ENCODE data around the gene SLC24A3. TPM values are rescaled to one million over a fixed set of nuclear protein-coding genes. Genes with fewer than 3 reads are reported as not detected.

The SLC24A3 gene
- total and polyA plus RNA-seq, 2 experiments from 2014 or later, result 0.81 to 2.5 TPM

- H4K20me1 ChIP-seq (replicated peaks; ENCODE audit: insufficient read depth), result no peaks in the 10 kb centered on the region
- H3F3A ChIP-seq (replicated peaks; ENCODE audit: low read depth), result no peaks in the 10 kb centered on the region
- no peak for DNase-seq (ENCODE audit: low spot score)
- H3K27me3 Mint-ChIP-seq (ENCODE audit: insufficient read depth, low read depth, poor library complexity), result peaks cover 4% of the 10 kb centered on the region
- H2AFZ ChIP-seq, result no peak overlapping the region
- no peak for ATAC-seq
- H3K79me2 ChIP-seq (replicated peaks; ENCODE audit: insufficient read depth), result no peaks in the 10 kb centered on the region
- H3K4me3 ChIP-seq, result no peak overlapping the region
- peaks cover 20% of the 10 kb centered on the region for H3K9me3 Mint-ChIP-seq
- H3K4me1 Mint-ChIP-seq, result no peaks in the 10 kb centered on the region
- H3K36me3 Mint-ChIP-seq (ENCODE audit: low read depth), result peaks cover 12% of the 10 kb centered on the region; the same call in 2 of the 3 replicates
- no peak overlapping the region for H3K4me3 Mint-ChIP-seq
- H3K27ac ChIP-seq (ENCODE audit: low read depth), result no peak overlapping the region
- no peak overlapping the region for H3K27ac Mint-ChIP-seq
- peaks cover 5% of the 10 kb centered on the region; the same call in 1 of the 2 replicates for H3K9me2 ChIP-seq (ENCODE audit: insufficient read depth)
- no peaks in the 10 kb centered on the region for H3K27me3 ChIP-seq (ENCODE audit: insufficient read depth)
- H3K36me3 ChIP-seq (ENCODE audit: insufficient read depth), result 0 out of 2 replicates have a peak, but pooled peaks cover 3% of the 10 kb centered on the region
- TF ChIP-seq EZH2phosphoT487 (IDR thresholded peaks at IDR 0.05; ENCODE audit: unreplicated experiment), result no peak
- no peak for TF ChIP-seq ZNF114 (CRISPR knock-in tag; IDR thresholded peaks at IDR 0.05)
- no peak for TF ChIP-seq CREB1 (CRISPR knock-in tag; IDR thresholded peaks at IDR 0.05; ENCODE audit: low read depth)
- no peak for TF ChIP-seq STAT1 (IDR thresholded peaks at IDR 0.05; ENCODE audit: unreplicated experiment)
- no peak for TF ChIP-seq ETS1 (IDR thresholded peaks at IDR 0.05)
- no peak for TF ChIP-seq POLR2AphosphoS5 (IDR thresholded peaks at IDR 0.05; ENCODE audit: low read depth)
- no peak for TF ChIP-seq EZH2 (IDR thresholded peaks at IDR 0.05; ENCODE audit: low read depth, unreplicated experiment)
- no peak for TF ChIP-seq NANOG (IDR thresholded peaks at IDR 0.05; ENCODE audit: borderline replicate concordance)
- no peak for TF ChIP-seq REST (IDR thresholded peaks at IDR 0.05; ENCODE audit: unreplicated experiment)
- TF ChIP-seq ZNF331 (CRISPR knock-in tag; IDR thresholded peaks at IDR 0.05; ENCODE audit: low read depth), result no peak
- no peak for TF ChIP-seq JUNB (IDR thresholded peaks at IDR 0.05; ENCODE audit: unreplicated experiment)
- TF ChIP-seq CTCF (conservative IDR thresholded peaks at IDR 0.05; ENCODE audit: low read depth in 2 of 2), result no peak
- no peak for TF ChIP-seq ZNF462 (CRISPR knock-in tag; IDR thresholded peaks at IDR 0.05)
- no peaks in the 10 kb centered on the region for H3K4me1 ChIP-seq (ENCODE audit: insufficient read depth)
- H3K4me2 ChIP-seq, result no peak overlapping the region
Measured at GRCh38 chr20:19713822-19714578, 501.6 kb downstream of the SLC24A3 start.
